ENCODE results near the gene STK26. TPM values are rescaled to one million over a fixed set of nuclear protein-coding genes. Genes with fewer than 3 reads are reported as not detected.

Gene STK26
- total RNA-seq, result 10 to 100 TPM in 3 of 4 donors, 1 to 10 TPM in 1; 7.0 to 17.2 (median 15.0) TPM

DNA sequence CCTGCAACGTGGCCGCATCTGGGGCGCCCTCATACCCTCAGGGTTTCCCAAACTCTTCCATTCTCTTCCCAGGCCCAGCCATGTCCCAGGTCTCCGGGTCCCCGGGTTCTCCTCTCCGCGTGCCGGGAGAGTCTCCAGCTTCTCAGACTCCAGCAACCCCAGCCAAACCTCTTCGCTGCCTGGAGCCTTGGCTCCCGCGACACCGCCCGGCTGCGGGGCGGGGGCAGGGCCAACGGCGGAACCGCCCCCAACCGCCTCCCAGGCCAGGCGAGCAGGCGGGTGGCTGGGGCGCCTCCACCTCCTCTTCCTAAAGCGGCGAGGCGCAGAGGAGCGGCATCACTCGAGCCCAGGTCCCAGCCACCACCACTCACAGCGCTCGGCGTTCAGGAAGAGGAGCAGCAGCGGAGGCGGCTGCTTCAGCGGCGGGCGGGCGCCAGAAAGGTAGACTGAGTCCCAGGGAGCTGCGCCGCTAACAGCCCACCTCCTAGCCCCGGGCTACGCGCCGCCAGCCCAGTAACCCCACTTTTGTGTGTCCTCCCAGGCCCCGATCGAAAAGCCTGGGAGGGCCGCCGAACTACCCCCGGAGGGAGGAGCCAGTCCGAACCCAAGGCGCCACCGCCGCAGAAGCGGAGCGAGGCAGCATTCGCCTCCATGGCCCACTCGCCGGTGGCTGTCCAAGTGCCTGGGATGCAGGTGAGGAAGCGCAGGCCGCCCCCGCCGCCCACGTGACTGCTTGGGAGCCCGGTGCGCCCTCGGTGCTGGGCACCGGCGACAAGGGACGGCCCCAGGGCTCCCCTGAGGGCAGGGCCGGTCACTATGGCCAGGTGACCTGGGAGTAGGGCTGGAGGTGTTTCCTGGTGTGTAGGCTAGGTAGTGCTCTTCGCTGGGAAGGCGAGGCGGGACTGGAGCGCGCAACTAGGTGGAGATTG, at the start of gene STK26:
Gene STK26, plus strand, starts transcription at position 336 of the 929 bp plus-strand sequence. Its CDS starts 316 bp downstream, at position 652.
- TF ChIP-seq, protein P1, sequence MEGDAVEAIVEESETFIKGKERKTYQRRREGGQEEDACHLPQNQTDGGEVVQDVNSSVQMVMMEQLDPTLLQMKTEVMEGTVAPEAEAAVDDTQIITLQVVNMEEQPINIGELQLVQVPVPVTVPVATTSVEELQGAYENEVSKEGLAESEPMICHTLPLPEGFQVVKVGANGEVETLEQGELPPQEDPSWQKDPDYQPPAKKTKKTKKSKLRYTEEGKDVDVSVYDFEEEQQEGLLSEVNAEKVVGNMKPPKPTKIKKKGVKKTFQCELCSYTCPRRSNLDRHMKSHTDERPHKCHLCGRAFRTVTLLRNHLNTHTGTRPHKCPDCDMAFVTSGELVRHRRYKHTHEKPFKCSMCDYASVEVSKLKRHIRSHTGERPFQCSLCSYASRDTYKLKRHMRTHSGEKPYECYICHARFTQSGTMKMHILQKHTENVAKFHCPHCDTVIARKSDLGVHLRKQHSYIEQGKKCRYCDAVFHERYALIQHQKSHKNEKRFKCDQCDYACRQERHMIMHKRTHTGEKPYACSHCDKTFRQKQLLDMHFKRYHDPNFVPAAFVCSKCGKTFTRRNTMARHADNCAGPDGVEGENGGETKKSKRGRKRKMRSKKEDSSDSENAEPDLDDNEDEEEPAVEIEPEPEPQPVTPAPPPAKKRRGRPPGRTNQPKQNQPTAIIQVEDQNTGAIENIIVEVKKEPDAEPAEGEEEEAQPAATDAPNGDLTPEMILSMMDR (IDR thresholded peaks at IDR 0.05), result no peak
- no peak for TF ChIP-seq POLR2A (IDR thresholded peaks at IDR 0.05)
- WGBS, 2 donors, result 3 to 32% methylated on average over 6 to 28 of the region's 73 CpGs

DNA sequence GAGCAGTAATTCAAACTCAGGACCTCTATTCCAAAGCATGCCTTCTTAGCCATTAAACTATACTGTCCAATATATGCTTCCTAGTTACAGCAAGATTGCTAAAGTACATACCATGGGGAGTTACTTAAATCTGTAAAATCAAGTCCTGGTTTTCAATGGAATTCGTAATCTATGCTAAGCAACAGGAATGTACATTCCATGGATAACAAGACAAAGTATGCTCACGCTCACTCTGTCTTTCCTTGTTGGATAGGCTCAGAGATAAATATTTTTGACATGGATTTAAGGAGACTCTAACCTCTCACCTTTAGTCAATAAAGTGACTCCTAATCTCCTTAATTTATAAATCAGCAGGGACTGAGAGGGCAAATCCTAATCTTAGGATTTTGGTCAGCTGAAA, 47.3 kb upstream of the STK26 start:
- intact Hi-C loops (cut with DNase I; ENCODE audit: low total_unique reads), result no loop called here
- WGBS, 2 donors, result 64 to 77% methylated on average over 2 of the region's 2 CpGs
- DNase-seq (ENCODE audit: low spot score in 2 of 2), result no peak
- no peak overlapping the region for H3K4me3 ChIP-seq (ENCODE audit: low read depth, poor library complexity, severe bottlenecking)
- TF ChIP-seq POLR2A (IDR thresholded peaks at IDR 0.05), result no peak
- TF ChIP-seq, protein P1 (IDR thresholded peaks at IDR 0.05), result no peak

More for the DNA sequence above, at the start of gene STK26:
- H3K4me3 ChIP-seq (ENCODE audit: low read depth, poor library complexity, severe bottlenecking), result peak within 1 kb of the TSS; percentile 66
- DNase-seq (ENCODE audit: low spot score in 2 of 2), result peak; percentile 48 to 92
- intact Hi-C loops (cut with DNase I; ENCODE audit: low total_unique reads), result no loop called here

DNA sequence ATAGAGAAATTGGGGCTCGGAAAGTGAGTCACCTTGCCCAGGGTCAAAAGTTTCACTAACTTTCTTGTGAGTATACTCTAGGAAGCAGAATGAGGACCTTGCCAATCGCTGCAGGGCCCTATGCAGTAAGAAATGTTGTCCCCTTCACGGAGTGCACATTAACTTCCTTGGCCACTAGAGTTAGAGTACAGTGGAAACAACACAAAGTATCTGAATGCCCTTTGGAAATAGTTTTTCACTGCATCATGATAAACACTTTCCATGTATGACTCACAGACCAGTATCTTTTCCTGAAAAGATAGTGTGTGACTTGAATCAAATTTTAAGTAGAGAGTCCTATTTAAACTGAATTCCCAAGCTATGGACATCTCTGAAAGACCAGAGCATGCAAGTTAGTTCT, 45.5 kb upstream of the STK26 start:
- WGBS, 2 donors, result 60 to 78% methylated on average over 3 of the region's 3 CpGs
- TF ChIP-seq, protein P1 (IDR thresholded peaks at IDR 0.05), result no peak
- no peak for TF ChIP-seq POLR2A (IDR thresholded peaks at IDR 0.05)

DNA sequence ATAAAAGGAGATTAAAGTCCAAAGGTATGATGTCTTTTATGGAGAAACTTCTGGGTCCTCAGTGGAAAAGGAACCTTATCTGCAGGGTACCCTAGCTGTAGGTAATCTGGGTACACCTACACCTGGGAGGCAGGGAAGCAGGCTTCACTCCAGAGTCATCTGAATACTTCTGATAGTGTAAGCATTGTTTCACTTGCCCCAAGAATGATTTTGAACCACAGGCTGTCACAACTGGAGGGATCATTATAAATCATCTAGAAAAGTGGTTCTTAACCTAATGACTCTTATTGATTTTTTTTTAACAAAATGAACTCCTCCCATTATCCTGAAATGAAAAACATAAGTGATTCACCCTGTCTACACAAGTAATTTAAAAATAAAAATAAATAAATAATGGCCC, 44.0 kb upstream of the STK26 start:
- intact Hi-C loops (cut with DNase I; ENCODE audit: low total_unique reads), result no loop called here
- TF ChIP-seq POLR2A (IDR thresholded peaks at IDR 0.05), result no peak
- TF ChIP-seq, protein P1 (IDR thresholded peaks at IDR 0.05), result no peak
- DNase-seq (ENCODE audit: low spot score in 2 of 2), result no peak
- no peak overlapping the region for H3K4me3 ChIP-seq (ENCODE audit: low read depth, poor library complexity, severe bottlenecking)

More for the DNA sequence above, 45.5 kb upstream of the STK26 start:
- intact Hi-C loops (cut with DNase I; ENCODE audit: low total_unique reads), result no loop called here
- no peak for DNase-seq (ENCODE audit: low spot score in 2 of 2)
- no peak overlapping the region for H3K4me3 ChIP-seq (ENCODE audit: low read depth, poor library complexity, severe bottlenecking)

DNA sequence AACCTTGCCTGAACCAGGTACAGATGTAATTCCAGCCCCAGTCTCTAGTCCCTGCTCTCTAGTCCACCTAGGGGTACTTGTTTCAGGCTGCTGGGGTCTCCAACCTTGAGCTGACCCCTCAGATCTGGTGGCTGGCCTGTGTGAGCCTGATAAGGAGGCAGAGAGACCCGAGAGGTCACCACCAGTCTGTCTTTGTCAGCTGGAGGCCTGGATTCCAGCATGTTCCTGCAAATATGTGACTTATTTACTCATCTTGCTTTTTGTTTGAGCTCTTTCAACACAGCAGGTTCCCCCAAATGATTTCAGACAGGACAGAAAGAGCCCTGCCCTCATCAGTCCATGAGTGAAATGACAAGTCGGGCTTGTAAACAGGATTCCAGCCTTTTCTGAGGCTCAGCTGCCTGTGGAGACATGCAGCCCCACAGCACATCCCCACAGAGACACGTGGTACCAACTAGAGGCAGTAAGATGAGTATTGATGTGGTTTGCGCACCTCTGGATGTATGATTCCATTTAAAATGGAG, 37.5 kb upstream of the STK26 start:
- DNase-seq (ENCODE audit: low spot score in 2 of 2), result no peak
- TF ChIP-seq POLR2A (IDR thresholded peaks at IDR 0.05), result no peak
- TF ChIP-seq, protein P1 (IDR thresholded peaks at IDR 0.05), result no peak
- no peak overlapping the region for H3K4me3 ChIP-seq (ENCODE audit: low read depth, poor library complexity, severe bottlenecking)
- intact Hi-C loops (cut with DNase I; ENCODE audit: low total_unique reads), result no loop called here
- WGBS, 2 donors, result 50 to 65% methylated on average over 4 of the region's 4 CpGs

Measured in lower leg skin (tissue), 4 donors.